Activated CD4-positive, alpha-beta T cell treated with anti-CD3 and anti-CD28 coated beads, Interleukin-2, Interleukin-6, amounts not matched to agents 100 ng/mL and 50 ng/mL, durations not matched to agents 16 hours and 8 hours (primary cell): Measurements from ENCODE around the gene QSOX1.

ENCODE experiments used
- DNase-seq: peaks from one replicate; pipeline ENCODE4 v3.0.0-alpha.2; 2020

QSOX1 gene

DNA sequence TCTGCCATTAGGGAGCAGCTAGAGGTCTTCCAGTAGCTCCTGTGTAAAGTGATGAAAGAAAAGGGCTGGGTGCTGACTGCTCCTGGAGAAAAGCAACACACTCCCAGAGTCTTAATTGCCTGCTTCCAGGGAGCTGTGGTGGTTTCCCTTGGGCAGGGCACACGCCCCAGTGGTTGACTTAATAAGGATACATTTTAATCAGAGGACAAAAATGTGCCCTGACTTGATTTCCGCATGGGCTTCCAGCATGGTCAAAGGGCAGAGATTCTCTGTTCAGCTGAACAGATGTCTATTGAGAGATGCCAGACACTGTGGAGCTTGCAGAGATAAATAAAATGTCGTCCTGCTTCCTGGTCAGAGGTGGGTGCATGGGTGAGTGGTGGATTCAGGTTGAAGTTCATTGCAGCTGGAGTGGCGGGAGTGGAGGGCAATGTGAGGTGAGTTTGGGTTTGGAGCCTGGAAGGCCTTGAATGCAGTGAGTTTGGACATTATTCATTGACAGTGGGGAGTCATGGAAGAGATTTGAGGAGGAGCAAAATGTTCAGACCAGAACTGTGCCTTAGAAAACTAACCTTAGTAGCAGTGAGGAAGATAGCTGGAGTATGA, 16.0 kb downstream of the QSOX1 start:
- no peak for DNase-seq

DNA sequence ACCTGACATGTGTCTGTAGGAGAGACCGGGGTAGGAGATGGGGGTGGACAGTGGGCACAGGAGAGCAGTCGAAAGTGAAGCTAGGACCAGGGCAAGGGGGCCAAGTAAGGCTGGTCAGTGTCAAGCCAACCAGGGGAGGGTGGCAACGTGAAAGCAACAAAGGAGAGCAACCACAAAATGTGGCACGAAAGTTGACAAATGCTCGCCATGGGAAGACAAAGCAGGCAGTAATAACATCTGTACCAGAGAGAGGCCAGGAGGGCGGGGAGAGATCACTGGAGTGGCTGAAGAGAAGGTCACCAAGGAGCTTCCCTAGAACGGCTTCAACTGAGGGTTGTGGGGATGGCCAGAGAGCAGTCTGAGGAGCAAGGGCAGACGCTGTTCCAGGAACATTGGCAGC, 17.0 kb downstream of the QSOX1 start:
- no peak for DNase-seq

DNA sequence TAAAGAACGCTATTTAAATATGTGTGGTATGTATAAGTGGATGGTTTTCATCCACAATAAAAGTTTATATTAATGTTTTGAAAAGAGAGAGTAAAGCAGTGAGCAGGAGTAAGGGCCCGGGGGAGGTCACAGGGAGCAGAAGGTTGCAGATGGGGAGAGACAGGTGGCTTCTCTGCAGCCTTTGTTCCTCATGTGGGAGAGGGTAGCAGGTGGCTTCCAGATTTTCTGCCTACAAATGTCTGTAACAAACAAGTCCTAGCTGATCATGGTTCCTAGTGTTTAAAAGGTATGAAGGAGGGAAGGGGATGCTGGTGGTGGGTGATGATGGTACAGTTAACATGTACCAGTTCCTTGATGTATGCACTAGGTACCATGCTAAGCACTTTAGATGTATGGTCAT, 18.8 kb downstream of the QSOX1 start:
- DNase-seq = no peak

DNA sequence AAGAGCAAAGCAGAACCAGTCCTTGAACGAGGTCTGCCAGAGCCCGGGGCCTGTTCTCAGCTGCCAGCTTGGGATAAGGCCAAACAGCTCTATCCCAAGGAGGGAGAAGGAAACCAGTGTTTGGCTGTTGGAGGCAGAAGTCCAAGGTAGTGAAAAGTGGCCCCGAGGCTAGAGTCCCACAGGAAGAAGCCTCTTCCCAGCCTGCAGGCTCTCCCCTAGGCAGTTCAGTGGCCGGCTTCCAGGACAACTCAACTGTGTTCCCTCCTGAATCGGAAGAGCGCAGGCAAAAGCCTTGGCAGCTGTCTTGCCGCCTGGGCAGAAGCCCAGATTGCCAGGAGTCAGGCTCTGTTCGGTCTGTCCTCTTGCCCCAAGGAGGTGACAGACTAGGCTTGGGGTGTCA, 19.3 kb downstream of the QSOX1 start:
- no peak for DNase-seq

DNA sequence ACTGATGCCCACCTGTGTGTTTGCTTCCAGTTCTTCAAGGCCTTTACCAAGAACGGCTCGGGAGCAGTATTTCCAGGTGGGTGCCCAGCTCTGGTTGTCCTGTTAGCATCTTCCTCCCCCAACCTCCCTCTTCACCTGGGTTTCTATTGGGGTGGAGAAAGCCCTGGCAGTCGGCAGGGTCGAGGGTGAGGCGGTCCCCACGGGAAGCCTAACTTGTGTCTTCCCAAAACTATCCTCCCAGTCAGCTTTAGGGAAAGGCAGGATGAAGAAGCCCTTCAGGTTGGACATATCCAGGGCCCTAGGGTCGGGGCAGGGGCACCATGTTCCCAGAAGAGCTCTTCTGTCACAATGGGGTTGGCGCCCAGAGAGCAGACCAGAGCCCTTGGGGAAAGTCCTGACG, 20.6 kb downstream of the QSOX1 start:
- DNase-seq = no peak

DNA sequence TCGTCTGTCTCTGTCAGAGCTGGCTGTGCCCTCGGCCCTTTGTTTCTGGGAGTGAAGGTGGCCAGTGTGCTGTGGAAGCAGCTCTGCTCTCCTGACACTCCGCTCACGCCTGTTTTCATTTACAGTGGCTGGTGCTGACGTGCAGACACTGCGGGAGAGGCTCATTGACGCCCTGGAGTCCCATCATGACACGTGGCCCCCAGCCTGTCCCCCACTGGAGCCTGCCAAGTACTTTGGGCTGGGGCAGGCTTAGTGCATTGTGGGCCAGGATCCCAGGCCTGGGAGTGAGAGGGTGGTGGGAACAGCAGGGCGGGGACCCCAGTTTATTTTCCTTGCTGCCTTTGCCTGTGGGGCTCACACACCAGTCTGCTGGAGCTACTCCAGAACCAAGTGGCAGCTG, 21.1 kb downstream of the QSOX1 start:
- no peak for DNase-seq

DNA sequence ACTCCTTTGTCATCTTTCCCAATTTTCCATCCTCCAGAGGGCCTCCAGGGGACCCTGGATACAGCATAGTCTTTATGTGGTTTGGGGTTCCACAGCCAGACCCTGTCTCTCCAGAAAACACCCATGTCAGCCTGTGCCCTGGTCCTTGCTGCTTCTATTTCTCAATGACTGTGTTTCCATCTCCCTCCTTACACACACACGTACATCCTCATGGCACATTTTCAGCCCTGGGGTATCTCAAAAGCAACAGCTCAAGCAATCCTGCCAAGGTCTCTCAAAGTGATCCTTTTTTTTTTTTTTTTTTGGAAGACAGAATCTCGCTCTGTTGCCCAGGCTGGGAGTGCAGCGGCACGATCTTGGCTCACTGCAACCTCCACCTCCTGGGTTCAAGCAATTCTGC, 22.3 kb downstream of the QSOX1 start:
- no peak for DNase-seq

DNA sequence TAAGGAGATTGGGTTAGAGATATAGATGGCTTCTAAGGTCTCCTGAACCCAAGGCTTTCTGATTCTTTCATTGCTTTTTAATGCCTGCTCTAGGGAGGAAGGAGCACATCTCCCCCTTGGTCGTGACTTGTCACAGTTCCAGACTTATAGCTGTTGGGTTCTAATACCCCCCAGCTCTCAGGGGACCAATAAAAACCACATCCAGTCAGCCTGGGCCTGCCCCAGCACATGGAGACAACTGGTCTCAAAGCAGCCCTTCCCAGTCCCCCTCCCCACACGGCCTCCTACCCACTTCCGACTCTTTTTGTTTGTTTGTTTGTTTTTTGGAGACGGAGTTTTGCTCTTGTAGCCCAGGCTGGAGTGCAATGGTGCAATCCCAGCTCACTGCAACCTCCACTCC, 23.3 kb downstream of the QSOX1 start:
- no peak for DNase-seq

DNA sequence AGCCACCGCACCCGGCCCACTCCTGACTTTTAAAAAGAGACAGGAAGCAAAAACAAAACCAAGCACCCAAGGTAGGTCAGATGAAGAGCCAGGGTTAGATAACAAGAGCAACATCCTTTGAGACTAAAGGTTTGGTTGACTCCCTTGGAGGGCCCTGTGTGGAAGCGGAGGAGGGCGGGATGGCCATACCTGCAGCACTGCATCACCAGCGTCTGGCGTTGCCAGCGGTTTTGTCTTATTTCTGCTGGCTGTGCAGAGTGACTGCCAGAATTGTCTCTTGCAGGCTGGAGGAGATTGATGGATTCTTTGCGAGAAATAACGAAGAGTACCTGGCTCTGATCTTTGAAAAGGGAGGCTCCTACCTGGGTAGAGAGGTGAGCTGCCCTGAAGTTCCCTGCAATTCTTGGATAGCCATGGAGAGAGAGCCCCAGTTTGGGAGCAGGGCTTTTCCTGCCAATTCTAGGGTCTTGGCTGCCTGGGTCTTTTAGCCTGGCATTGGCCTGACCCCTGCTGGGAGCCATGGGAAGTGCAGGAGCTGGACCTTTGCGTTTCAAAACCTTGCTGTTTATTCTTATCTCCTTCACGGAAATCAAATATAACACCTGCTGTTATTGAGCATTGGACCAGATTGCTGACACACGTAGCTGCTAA, 24.0 kb downstream of the QSOX1 start:
- peak; percentile 71 for DNase-seq

DNA sequence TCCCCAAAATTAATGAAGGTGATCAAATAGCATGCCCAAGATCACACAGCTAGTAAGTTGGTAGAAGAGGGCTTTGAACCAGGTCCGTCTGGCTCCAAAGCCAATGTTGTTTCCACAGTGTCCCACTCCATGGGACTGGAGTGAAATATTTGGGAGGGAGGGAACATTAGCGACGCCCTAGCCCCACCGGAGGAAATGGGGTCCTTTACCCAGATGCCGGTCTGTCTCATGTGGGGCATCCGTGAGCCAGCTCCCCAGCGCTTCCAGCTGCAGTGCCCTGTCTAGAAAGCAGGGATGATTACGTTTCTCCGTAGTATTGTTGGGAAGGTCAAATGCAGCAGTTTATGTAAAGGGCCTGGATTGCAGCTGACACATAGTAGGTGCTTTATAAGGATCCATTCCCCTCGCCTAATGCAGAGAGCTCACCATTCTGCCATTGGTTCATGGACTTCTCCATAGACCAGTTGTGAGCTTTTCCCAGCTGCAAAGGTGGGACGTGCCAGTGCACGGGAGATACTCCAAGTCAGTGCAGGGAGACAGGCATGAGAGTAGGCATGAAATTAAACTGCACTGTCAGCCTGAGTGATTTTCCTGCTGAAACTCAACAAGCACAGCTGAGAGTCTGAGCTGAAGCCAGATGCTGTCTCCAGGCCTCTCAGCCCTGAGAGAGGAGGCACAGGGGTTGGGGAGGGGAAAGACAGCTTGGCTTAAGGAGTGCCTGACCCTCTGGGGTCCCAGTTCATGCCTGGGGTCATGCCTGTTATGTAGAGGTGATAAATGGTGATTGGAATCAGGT, 24.7 kb downstream of the QSOX1 start:
- no peak for DNase-seq

DNA sequence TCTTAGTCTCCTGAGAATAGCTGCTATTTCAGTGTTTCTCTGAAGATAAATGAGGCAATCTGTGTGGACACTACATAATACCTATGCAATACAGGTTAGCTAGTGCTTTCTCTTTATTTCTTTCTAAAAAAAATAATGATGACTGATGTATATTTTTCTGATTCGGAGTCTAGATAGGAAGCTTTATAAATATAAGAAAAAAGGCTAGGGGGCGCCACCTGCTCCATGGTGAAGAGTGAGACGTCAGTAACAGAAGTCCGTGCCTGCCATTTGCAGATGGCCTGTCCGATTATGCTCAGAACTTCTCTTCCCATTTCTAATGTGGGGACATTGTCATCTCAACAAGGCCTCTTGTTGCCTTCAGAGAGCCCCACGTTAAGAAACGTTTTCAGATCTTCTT, 26.4 kb downstream of the QSOX1 start:
- peak; percentile 31 for DNase-seq

DNA sequence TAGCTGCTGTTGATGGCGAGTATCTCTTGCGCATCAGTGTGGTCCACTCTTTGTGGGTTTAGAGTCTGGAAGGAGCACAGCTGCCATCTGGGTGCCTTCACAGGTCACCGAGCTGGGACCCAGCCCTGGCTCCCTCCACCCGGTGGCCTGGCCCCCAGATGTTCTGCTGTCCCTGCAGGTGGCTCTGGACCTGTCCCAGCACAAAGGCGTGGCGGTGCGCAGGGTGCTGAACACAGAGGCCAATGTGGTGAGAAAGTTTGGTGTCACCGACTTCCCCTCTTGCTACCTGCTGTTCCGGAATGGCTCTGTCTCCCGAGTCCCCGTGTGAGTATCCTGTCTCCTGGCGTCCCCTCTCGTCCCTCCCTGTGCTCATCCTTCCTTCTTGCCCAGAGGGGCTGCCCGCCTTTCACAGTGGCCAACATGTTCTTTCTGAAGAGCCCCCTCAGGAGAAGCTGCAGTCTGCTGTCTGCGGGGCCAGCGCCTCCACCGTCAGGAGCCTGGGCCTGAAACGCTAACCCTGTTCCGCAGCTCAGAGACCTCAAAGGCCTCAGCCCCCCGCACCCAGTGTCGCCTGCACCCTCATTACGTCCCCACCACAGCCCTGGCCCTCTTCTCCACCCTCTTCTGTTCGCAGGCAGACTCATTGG, 27.4 kb downstream of the QSOX1 start:
- DNase-seq = no peak

DNA sequence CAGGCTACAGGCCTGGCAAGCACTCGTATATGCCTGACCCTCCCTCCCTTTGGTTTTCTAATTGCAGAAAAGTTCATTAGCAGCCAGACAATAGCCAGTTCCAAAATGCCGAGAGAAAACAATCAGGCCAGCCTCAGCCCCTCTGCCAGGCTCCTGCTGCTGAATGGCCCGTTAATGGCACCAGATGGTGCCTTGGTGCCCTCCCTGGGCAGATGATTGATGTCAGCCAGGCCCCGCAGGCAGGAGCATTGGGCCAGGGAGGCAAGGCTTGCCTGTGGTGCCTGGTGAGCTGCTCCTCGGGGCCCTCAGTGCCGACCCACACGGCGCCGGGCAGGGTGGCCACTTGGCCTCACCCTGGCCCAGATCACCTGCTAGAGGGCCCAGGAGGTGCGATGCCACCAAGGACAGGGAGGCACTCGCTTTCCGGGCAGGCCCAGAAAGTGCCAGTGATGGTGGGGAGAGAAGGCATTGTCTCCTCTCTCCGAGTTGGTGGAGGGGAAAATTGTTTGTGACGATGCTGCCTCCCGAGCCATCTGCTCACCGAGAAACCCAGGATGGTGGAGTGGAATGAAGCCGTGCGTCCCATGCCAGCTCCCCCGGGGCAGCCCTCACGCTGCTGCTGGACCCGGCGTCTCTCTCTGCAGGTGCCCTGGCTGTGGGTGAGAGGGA, 28.1 kb downstream of the QSOX1 start:
- DNase-seq = no peak

DNA sequence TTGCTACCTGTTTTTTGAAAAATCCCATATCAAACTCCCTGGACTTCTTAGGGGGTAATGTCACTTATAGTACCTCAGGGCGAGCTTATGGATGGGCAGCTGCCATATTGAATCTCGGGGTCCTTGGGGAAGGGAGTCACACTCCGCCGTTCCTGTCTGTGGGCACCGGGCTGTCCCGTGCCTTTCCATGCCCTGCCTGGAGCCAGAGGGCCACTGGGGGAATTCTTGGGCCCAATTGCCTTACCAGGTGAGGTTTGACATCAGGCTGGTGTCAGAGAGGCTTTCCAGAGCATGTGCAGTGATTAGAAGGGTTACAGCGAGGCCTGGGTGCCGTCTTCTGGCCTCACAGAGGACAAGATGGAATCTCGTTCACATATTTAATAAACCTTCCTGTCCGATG, 28.8 kb downstream of the QSOX1 start:
- no peak for DNase-seq

DNA sequence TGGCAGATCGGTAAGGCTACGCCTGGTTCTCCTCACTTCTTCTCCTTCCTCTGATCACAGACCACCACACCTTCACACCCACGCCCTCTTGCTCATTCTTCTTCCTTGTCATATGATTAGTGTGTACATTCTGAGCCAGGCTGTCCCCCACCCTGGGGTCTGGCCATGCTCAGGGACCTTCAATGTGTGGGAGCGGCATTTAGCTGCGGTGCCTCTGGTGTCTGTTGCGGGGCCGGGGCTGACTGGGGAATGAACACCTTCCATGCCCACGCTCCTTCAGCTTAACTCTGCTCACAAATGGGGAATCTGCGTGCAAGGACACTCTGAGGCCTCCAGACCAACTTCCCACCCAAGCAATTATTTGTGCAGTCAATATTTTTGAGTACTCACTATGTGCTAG, 29.4 kb downstream of the QSOX1 start:
- no peak for DNase-seq

DNA sequence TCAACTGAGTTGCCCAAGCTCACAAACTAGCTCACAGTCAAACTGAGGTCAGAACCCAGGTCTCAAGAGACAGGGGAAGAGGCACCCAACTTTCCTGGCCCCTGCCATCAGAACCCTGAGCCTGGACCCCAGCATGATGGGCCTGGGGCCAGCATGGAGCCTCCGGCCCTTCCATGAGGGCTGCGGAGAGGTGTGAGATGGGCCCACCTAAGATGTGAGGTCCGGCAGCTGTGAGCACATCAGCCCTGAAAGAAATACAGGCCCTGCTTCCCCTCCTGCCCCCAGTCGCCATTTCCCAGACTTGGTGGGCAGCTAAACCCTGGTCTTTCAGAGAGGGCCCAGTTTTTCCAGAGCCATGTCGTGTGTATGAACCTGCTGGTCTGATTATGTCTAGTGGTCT, 30.6 kb downstream of the QSOX1 start:
- no peak for DNase-seq

DNA sequence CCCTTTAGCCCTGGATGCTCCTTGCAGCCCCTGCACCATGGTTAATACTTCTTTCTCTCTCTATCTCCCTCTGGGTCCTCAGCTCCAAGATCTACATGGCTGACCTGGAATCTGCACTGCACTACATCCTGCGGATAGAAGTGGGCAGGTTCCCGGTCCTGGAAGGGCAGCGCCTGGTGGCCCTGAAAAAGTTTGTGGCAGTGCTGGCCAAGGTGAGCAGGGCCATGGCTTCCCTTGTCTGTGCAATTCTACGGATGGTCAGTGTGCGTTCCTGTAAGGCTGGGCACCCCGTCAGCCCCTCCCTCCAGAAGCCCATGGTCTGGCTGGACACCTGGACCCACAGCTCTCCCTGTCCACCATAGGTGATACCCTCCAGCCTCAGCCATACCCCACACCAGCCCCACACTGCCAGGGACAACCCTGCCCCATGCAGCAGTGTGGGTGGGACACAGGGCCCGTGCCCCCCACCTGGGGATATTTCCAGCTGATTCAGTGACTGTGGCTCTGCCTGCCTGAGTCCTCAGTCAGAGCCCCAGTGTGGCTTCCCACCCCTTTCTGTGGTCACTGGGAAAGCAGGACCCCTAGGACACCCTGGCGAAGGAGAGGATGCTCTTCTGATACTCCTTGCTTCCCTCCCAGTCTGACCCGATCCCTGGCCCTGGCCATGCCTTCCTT, 31.4 kb downstream of the QSOX1 start:
- DNase-seq = no peak

DNA sequence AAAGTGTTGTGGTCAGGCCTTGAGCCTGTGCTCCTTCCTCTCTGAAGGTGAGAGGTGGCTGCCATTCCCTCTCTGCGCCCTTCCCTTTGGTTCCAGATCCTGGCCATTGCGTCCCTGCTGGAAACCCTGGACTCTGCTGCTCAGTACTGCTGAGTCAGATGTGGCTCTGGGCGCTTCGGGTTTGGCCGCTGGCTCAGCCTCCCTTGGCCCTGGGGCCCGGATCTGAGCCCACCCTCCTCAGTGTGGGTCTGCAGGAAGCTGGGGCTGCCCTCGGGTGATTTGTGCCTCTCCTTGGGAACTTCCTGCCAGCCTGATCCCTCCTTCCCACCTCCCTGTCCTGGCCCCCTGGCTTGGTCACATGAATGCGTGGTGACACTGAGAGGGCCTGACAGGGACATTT, 32.2 kb downstream of the QSOX1 start:
- DNase-seq = no peak

DNA sequence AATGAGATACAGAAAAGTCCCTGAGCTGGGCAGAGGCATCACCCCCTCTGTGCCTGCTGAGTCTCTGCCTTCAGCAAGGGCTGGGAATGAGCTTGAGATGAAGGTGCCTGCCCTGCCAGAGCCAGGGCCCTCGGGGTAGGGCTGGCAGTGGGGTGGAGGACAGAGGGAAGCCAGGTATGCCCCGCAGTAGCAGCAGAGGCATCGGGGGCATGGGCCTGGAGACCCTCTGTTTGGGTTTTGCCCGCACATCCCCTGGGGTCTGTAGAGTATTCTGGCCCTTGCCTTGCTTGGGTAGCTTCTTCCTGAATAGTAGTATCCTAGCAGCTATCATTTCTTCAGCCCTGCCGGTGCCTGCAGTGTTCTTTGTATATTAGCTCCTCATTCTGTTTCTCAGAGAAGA, 33.0 kb downstream of the QSOX1 start:
- no peak for DNase-seq

DNA sequence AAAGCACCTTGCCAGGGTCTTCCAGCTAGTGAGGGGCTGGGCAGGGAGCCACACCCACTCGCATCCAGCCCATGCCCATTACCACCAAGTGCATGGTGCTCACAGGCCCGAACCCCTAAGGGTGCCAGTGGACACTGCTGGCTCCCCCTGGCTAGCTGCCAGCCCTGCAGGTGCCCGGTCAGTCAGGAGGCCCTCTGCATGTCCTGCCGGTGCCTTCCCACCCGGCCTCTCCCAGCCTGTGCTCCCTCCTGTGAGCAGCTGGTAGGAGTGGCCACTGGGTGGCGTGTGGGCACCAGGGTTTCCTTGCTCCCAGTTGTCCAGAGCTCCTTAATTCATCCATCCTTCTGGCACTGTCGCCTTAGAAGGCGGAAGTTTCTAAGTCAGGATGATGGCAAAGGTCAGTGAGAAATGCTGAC, 33.4 kb downstream of the QSOX1 start:
- peak; percentile 39 for DNase-seq

DNA sequence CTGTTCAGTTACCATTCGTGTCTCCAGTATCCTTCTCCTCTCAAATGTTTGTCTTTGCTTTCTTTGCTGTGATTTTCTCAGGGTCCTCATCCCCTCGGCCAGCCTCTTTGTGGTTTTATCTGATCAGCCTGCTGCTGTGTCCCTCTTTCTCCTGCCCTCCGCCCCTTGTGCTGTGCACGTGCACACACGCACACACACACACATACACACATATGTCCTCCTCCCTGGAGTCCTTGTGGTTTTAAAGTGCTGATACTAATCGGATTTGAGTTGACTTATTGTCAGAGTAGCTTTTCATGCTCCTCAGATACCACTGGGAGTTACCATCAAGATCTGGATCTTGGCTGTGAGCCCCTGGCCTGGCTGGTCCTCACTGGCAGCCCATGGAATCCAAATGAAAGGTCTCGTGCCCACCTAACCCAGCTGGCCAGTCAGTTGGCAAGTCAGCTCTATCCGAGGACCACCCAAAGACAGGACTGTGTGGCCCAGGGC, 34.1 kb downstream of the QSOX1 start:
- no peak for DNase-seq

DNA sequence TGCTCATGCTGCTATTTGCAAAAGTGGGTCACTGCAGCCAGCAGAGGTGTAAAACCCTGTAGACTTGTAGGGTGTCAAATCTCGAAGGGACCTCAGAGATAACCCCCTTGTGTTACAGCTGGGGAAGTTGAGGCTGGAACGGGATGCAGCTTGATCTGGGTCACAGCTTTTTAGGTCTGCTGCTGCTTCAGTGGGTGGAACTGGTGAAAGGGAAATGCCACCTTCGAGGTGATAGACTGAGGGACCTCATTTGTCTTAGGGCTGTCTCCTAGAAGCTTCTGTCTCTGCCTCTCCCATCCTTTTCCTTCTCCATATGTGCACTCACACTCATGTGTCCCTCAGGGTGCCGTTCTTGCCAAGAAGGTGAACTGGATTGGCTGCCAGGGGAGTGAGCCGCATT, 35.4 kb downstream of the QSOX1 start:
- no peak for DNase-seq

DNA sequence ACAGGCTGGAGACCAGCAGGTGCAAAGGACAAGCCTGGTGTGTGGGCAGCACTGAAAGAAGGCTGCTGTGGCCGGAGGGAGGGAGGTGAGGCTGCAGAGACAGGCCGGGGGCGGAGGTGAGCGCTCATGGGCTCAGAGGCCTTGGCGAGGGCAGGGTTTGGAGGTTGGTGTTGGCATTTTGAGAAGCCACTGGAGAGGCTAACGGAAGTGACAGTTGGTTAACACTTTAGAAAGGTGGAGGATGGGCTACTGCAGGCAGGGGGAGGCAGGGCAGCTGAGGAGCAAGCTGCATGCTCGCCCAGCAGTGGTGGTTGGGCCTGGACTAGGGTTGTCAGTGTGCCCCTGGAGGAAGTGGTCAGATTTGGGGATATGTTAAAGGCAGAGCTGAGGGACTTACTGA, 37.5 kb downstream of the QSOX1 start:
- peak; percentile 12 for DNase-seq
